Skeletal muscle tissue (tissue), 4 donors: Measurements from ENCODE around the gene MIX23. TPM values are rescaled to one million over a fixed set of nuclear protein-coding genes. Genes with fewer than 3 reads are reported as not detected.

Source experiments
- H3K27ac ChIP-seq: one replicate; pipeline ENCODE4 v1.7.0; 2013; ENCODE audit warnings: mild to moderate bottlenecking, low read depth, low read length, inconsistent platforms
- H3K27me3 ChIP-seq, 3 donors: one replicate each; pipeline ENCODE4 v1.7.0; 2013; ENCODE audit warnings: low read length in 3 of 3; ENCODE audit not compliant: control insufficient read depth in 3 of 3, insufficient read depth in 3 of 3
- H3K36me3 ChIP-seq, 3 donors: one replicate each; pipeline ENCODE4 v1.7.0; 2013; ENCODE audit warnings: low read length in 3 of 3; ENCODE audit not compliant: control insufficient read depth in 3 of 3, insufficient read depth in 3 of 3
- H3K4me1 ChIP-seq, 3 donors: one replicate each; pipeline ENCODE4 v1.7.0; 2013; ENCODE audit warnings: low read length in 3 of 3, mild to moderate bottlenecking in 3 of 3; ENCODE audit not compliant: control insufficient read depth in 3 of 3, insufficient read depth in 3 of 3
- H3K4me3 ChIP-seq, 3 donors: one replicate each; pipeline ENCODE4 v1.7.0; 2013; ENCODE audit warnings: low read length in 3 of 3
- H3K9ac ChIP-seq, 3 donors: one replicate each; pipeline ENCODE4 v1.7.0; 2013; ENCODE audit warnings: low read length in 3 of 3, mild to moderate bottlenecking in 3 of 3, moderate library complexity in 2 of 3, low read depth in 1 of 3
- H3K9me3 ChIP-seq, 3 donors: one replicate each; pipeline ENCODE4 v1.7.0; 2013; ENCODE audit warnings: low read length in 3 of 3; ENCODE audit not compliant: control insufficient read depth in 3 of 3
- total RNA-seq: library from RNA; depleted of rRNA; stranded (reverse); fragments of >200 nt; gene quantifications from one replicate; pipeline ENCODE4 v1.2.3, GENCODE V29; 2014
- donor health status: Osteomylitis.

Gene MIX23
- total RNA-seq, 1 donor from 2014 or later = 27.7 TPM

GRCh38 chr3:122395582-122395981 lies 12.6 kb upstream of the MIX23 start:
- peaks cover 0 to 2% (median 0%) of the 10 kb centered on the region in 3 donors for H3K4me1 ChIP-seq

GRCh38 chr3:122394173-122394572 lies 11.1 kb upstream of the MIX23 start:
- Histone ChIP-seq H3K9ac (no peak overlapping the region), H3K4me1 (peaks cover 0 to 2% (median 0%) of the 10 kb centered on the region in 3 donors), H3K36me3 (no peaks in the 10 kb centered on the region), H3K9me3 (no peaks in the 10 kb centered on the region), H3K27me3 (no peaks in the 10 kb centered on the region), H3K4me3 (no peak overlapping the region), H3K27ac (no peak overlapping the region)

More at GRCh38 chr3:122395582-122395981, 12.6 kb upstream of the MIX23 start:
- no peak overlapping the region for H3K27ac ChIP-seq
- H3K9ac ChIP-seq = no peak overlapping the region
- H3K4me3 ChIP-seq = no peak overlapping the region
- no peaks in the 10 kb centered on the region for H3K36me3 ChIP-seq
- no peaks in the 10 kb centered on the region for H3K27me3 ChIP-seq
- no peaks in the 10 kb centered on the region for H3K9me3 ChIP-seq

GRCh38 chr3:122392868-122393844 lies 10.1 kb upstream of the MIX23 start:
- Histone ChIP-seq H3K4me3 (no peak overlapping the region), H3K9ac (peak overlapping the region in 1 of 3 donors; percentile 16), H3K36me3 (no peaks in the 10 kb centered on the region), H3K9me3 (no peaks in the 10 kb centered on the region), H3K4me1 (peaks cover 0 to 2% (median 0%) of the 10 kb centered on the region in 3 donors), H3K27ac (no peak overlapping the region), H3K27me3 (no peaks in the 10 kb centered on the region)

- H3K9ac ChIP-seq = peak overlapping the region in 1 of 3 donors; percentile 15
- H3K4me1 ChIP-seq = peaks cover 0 to 2% (median 0%) of the 10 kb centered on the region in 3 donors
- H3K27me3 ChIP-seq = no peaks in the 10 kb centered on the region
- no peaks in the 10 kb centered on the region for H3K36me3 ChIP-seq
- no peaks in the 10 kb centered on the region for H3K9me3 ChIP-seq
- H3K4me3 ChIP-seq = no peak overlapping the region
- H3K27ac ChIP-seq = no peak overlapping the region
These were observed 8.8 kb upstream of the MIX23 start for GRCh38 chr3:122391681-122392446.

GRCh38 chr3:122390665-122391064 lies 7.6 kb upstream of the MIX23 start:
- Histone ChIP-seq H3K9ac (no peak overlapping the region), H3K27ac (no peak overlapping the region), H3K36me3 (no peaks in the 10 kb centered on the region), H3K9me3 (no peaks in the 10 kb centered on the region), H3K4me3 (no peak overlapping the region), H3K27me3 (no peaks in the 10 kb centered on the region), H3K4me1 (peaks cover 0 to 2% (median 0%) of the 10 kb centered on the region in 3 donors)

- no peak overlapping the region for H3K4me3 ChIP-seq
- peaks cover 0 to 3% (median 0%) of the 10 kb centered on the region in 3 donors for H3K4me1 ChIP-seq
- H3K36me3 ChIP-seq = no peaks in the 10 kb centered on the region
- no peaks in the 10 kb centered on the region for H3K9me3 ChIP-seq
- H3K27ac ChIP-seq = no peak overlapping the region
- no peaks in the 10 kb centered on the region for H3K27me3 ChIP-seq
- no peak overlapping the region for H3K9ac ChIP-seq
These were observed 6.9 kb upstream of the MIX23 start for GRCh38 chr3:122389892-122390291.

GRCh38 chr3:122389197-122389596 lies 6.2 kb upstream of the MIX23 start:
- Histone ChIP-seq H3K27me3 (no peaks in the 10 kb centered on the region), H3K9me3 (no peaks in the 10 kb centered on the region), H3K4me1 (peaks cover 0 to 9% (median 3%) of the 10 kb centered on the region in 3 donors)

GRCh38 chr3:122387709-122388108 lies 4.7 kb upstream of the MIX23 start:
- Histone ChIP-seq H3K27ac (no peak overlapping the region), H3K9ac (no peak overlapping the region), H3K9me3 (no peaks in the 10 kb centered on the region), H3K4me3 (no peak overlapping the region), H3K27me3 (no peaks in the 10 kb centered on the region), H3K4me1 (peaks cover 0 to 11% (median 3%) of the 10 kb centered on the region in 3 donors), H3K36me3 (no peaks in the 10 kb centered on the region)

More at GRCh38 chr3:122389197-122389596, 6.2 kb upstream of the MIX23 start:
- Histone ChIP-seq H3K9ac (no peak overlapping the region), H3K27ac (no peak overlapping the region), H3K4me3 (no peak overlapping the region), H3K36me3 (no peaks in the 10 kb centered on the region)

- Histone ChIP-seq H3K9me3 (no peaks in the 10 kb centered on the region), H3K36me3 (no peaks in the 10 kb centered on the region), H3K4me1 (peaks cover 4 to 18% (median 6%) of the 10 kb centered on the region in 3 donors), H3K4me3 (peak within 1 kb of the TSS; percentile 85 to 96 (median 94)), H3K27ac (peak within 1 kb of the TSS; percentile 92), H3K9ac (peak within 1 kb of the TSS; percentile 90 to 93 (median 91)), H3K27me3 (no peaks in the 10 kb centered on the region)
These were observed 1.0 kb upstream of the MIX23 start, which contains the start of gene FAM162A for GRCh38 chr3:122383771-122384697. FAM162A (plus strand) TSS chr3:122384182; CDS start chr3:122384266, 84 bp downstream.
